Astrocyte (in vitro differentiated cells and primary cell): ENCODE data around the gene CORO2B.

Experiments
- EZH2 ChIP-seq: IDR thresholded peaks from 2 replicates; pipeline ENCODE4 v1.6.1; 2012; ENCODE audit warnings: mild to moderate bottlenecking, low read length, inconsistent platforms; ENCODE audit not compliant: insufficient read depth
- TF ChIP-seq, protein P1 (sequence below): IDR thresholded peaks from 2 replicates; pipeline ENCODE4 v1.5.1; 2011; ENCODE audit warnings: low read depth, mild to moderate bottlenecking, inconsistent platforms, low read length, moderate library complexity; ENCODE audit not compliant: insufficient read depth

- TF ChIP-seq, protein P1, sequence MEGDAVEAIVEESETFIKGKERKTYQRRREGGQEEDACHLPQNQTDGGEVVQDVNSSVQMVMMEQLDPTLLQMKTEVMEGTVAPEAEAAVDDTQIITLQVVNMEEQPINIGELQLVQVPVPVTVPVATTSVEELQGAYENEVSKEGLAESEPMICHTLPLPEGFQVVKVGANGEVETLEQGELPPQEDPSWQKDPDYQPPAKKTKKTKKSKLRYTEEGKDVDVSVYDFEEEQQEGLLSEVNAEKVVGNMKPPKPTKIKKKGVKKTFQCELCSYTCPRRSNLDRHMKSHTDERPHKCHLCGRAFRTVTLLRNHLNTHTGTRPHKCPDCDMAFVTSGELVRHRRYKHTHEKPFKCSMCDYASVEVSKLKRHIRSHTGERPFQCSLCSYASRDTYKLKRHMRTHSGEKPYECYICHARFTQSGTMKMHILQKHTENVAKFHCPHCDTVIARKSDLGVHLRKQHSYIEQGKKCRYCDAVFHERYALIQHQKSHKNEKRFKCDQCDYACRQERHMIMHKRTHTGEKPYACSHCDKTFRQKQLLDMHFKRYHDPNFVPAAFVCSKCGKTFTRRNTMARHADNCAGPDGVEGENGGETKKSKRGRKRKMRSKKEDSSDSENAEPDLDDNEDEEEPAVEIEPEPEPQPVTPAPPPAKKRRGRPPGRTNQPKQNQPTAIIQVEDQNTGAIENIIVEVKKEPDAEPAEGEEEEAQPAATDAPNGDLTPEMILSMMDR, result no peak
- no peak for TF ChIP-seq EZH2
These were observed 29.5 kb downstream of the CORO2B start for GRCh38 chr15:68608206-68608843.
